ENCODE results near the gene C19orf38.
A peak's percentile ranks its signal among the peaks of the same experiment; 100 is the strongest.

DNA sequence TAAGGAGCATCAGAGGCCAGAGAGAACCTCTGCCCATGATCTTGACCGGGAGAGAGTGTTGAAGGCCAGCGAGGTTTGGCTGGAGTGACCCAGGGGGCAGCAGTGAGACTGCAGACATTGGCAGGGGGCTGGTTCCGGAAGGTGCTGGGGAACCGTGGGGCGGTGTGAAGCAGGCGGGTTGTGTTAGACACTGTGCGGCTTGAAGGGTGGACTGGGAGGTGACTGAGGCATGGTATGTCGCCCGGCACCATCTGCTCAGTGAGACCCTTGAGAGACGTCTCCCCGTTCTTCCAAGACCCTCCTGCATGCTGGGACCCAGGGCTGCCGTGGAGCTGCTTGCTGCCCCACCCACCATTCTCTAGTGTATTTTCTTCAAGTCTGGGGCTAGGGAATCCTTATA, 47.7 kb downstream of the C19orf38 start:
- TF ChIP-seq, protein P1, sequence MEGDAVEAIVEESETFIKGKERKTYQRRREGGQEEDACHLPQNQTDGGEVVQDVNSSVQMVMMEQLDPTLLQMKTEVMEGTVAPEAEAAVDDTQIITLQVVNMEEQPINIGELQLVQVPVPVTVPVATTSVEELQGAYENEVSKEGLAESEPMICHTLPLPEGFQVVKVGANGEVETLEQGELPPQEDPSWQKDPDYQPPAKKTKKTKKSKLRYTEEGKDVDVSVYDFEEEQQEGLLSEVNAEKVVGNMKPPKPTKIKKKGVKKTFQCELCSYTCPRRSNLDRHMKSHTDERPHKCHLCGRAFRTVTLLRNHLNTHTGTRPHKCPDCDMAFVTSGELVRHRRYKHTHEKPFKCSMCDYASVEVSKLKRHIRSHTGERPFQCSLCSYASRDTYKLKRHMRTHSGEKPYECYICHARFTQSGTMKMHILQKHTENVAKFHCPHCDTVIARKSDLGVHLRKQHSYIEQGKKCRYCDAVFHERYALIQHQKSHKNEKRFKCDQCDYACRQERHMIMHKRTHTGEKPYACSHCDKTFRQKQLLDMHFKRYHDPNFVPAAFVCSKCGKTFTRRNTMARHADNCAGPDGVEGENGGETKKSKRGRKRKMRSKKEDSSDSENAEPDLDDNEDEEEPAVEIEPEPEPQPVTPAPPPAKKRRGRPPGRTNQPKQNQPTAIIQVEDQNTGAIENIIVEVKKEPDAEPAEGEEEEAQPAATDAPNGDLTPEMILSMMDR (conservative IDR thresholded peaks at IDR 0.05; ENCODE audit: low read depth, low read length) = peak; percentile 50
- no peak for TF ChIP-seq EZH2 (IDR thresholded peaks at IDR 0.05; ENCODE audit: low read length, unreplicated experiment)
- no peak for TF ChIP-seq EZH2phosphoT487 (IDR thresholded peaks at IDR 0.05; ENCODE audit: borderline replicate concordance, low read length)
